Measurements from ENCODE around the gene DNAAF6.
"Not testable (repeated sequence)": the region's sequence is repeated elsewhere in the genome, so short reads cannot be mapped to it uniquely, and the experiment has no call there.

Gene DNAAF6

DNA sequence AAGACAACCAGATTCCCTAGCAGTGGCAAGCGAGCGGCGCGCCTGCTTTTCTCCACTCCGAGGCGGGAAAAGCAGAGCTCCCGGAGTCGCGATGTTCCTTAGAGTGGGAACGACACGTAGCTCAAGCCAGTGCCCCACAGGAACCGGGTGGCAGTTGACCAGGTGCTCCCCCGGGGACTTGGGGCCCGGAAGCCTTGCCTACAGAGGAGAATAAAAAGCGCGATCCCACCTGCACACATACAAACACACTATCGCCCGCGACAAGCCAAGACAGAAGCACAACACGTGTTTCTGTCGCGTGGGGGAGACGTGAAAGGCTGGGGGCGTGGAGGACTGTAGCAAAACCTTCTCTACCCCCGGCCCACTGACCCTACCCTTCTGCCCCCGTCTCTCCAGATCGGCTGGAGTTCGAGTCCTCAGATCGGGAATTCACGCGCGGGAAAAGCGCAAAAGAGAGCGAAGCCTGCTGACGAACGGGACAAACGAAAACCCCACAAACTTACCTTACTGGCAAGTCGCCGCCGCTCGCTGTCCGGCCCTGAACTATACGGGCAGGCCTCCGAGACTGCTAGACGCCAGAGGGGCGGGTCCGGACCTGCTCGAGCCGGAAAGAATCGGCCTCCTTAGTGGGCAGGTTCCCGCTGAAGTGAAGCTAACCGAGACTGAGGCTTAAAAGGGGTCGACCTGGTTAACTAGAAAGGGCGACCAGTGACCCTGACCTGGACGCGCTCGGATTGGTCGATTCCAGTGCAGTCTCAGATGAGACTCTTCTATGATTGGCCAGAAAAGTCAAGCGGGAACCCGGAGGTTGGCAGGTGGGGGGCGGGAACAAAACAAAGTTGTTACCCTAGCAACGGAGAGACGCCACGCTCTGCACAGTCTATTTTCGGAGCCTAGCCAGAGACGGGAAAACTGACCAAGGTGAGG is at the start of gene DNAAF6, which contains the start of gene NUP62CL:
TSS of gene DNAAF6 (plus strand) at position 842 of the 927 bp plus-strand sequence. CDS start 6,265 bp downstream, outside the sequence.
TSS of gene NUP62CL (minus strand) at position 664 of the 927 bp plus-strand sequence. CDS start 31,287 bp downstream, outside the sequence.
- peak; percentile 11 to 69 (median 44) for DNase-seq
- intact Hi-C loops (cut with DNase I): no loop called here

DNA sequence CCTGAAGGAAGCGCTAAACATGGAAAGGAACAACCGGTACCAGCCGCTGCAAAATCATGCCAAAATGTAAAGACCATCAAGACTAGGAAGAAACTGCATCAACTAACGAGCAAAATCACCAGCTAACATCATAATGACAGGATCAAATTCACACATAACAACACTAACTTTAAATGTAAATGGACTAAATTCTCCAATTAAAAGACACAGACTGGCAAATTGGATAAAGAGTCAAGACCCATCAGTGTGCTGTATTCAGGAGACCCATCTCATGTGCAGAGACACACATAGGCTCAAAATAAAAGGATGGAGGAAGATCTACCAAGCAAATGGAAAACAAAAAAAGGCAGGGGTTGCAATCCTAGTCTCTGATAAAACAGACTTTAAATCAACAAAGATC is 48.8 kb upstream of the DNAAF6 start:
- intact Hi-C loops (cut with DNase I); DNase-seq: not testable (repeated sequence)

DNA sequence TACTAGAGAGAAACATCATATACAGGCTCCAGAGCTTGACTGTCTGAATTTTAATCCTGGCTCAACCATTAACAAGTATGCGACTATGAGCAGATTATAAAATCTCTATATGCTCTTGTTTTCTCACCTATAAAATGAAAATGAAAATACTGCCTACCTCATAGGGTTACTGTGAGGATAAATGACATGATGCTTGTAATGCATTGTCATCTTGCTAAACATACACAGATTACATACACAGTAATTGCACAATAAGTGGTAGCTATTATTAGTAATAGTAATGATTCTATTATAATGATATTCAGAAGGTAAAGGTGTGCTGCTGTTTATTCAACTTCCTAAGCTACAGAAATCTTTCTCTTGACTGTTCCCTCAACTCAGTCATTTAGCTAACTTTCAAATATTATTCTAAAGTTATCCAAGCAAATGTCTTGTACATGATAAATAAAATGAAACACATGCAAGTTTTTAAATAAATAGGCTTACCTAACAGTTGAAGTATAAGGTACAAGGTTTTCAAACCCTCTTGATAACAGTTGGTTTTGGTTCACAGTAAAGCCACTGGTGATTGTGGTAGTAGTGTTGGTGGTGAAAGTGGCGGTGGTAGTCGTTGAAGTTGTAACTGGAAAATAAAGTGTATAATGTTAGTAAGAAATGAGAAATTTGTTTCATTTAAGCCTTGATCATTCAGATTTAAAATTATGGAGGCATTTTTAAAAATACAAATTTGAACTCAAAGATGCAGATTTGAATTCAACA is 39.1 kb upstream of the DNAAF6 start:
- intact Hi-C loops (cut with DNase I): no loop called here
- DNase-seq: no peak

DNA sequence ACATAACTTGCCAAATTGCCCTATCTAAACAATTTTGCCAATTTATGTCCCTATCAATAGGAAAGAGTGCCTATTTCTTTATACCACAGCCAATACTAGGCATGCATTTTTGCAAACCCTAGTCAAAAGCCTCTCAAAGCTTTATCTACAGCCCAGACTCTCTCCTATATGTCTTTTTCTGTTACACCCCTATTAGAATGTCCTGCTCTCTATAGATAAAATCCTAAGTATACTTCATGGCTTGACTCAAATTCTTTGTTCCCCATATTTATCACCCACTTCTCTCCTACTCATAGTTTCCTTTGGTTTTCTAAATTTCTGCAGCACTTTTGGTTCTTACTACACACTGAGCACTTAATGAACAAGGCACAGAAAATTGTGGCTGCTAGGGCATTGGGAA is 38.2 kb upstream of the DNAAF6 start:
- intact Hi-C loops (cut with DNase I): no loop called here
- no peak for DNase-seq

DNA sequence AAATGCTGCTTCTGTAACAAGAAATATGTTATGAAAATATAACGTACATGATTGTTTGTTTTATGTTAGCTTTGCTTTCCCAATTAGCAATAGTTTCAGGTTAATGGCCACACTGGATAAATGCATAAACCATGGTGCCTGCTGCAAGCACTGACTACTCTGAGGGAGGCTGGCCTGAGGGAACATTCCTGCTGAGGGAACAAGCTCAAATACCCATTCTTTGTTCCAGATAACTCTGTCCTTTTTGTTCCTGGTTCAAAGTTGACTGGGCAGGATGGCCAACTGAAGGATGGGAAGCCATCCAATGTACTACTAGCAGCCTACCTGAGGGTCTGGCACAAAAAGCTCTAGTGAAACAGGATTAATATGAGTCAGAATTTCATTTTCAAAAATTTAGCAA is 37.7 kb upstream of the DNAAF6 start:
- intact Hi-C loops (cut with DNase I): no loop called here
- no peak for DNase-seq

DNA sequence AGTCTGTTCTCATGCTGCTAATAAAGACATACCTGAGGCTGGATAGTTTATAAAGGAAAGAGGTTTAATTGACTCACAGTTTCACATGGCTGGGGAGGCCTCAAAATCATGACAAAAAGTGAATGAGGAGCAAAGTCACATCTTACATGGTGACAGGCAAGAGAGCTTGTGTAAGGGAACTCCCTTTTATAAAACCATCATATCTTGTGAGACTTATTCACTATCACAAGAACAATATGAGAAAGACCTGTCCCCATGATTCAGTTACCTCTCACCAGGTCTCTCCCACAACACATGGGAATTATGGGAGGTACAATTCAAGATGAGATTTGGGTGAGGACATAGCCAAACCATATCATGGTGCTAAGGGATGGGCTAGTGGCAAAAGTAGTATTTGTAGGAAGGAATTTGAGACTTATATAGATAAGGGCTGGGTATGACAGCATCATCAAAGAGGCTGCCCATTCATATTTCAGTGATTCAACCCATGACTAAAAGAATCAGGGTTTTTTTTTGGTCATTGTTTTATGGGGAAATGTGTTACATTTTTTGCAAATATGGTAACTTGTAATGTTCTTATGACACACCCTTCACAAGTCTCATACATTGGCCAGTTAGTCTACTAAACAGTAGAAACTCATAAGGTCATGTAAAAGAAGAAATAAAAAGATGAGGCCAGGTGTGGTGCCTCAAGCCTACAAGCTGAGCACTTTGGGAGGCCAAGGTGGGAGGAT is 34.9 kb upstream of the DNAAF6 start:
- DNase-seq: no peak
- intact Hi-C loops (cut with DNase I): no loop called here

DNA sequence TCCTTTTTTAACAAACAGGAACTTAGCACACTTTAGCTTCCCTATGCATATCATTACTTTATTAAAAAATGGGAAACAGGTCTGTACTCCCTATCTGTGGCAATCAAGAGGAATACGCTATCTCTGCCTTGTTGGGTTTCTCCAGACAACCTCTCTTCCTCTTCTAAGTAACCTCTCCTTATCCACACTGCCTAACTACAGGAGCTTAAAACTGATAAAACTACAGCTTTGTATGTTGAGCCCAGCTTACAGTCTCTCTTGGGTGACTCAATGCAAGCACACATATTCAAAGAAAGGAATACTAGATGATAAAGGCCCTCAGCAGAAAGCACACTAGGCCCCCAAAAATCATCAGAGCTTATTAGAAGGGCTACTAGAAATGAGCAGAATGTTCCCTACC is 9.1 kb upstream of the DNAAF6 start:
- intact Hi-C loops (cut with DNase I): no loop called here
- no peak for DNase-seq

DNA sequence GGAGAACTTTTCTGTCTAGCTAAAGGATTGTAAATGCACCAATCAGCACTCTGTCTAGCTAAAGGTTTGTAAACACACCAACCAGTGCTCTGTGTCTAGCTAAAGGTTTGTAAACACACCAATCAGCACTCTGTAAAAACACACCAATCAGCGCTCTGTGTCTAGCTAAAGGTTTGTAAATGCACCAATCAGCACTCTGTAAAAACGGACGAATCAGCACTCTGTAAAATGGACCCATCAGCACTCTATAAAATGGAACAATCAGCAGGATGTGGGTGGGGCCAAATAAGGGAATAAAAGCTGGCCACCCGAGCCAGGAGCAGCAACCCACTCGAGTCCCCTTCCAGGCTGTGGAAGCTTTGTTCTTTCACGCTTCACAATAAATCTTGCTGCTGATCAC is 8.3 kb upstream of the DNAAF6 start:
- not testable (repeated sequence) for DNase-seq

DNA sequence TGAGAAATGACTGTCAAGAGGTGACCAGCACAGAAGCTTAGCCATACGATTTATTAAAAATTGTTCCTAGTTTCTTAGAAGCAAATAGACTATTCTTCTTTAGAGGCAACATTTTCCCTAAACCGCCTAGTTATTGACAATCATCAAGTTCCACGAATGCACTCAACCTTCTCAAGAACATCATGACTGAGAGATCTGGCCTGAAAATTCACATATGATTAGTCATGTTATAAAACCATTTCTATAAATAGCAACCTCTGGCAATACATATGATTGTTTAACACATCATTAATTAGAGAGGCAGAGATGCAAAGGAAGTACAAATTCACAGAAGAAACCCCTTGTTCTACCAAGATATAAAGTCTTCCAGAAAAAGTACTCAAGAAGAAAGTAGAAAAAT is 6.9 kb upstream of the DNAAF6 start:
- DNase-seq: no peak
- intact Hi-C loops (cut with DNase I): no loop called here

More for the DNA sequence above, 8.3 kb upstream of the DNAAF6 start:
- intact Hi-C loops (cut with DNase I): not testable (repeated sequence)

DNA sequence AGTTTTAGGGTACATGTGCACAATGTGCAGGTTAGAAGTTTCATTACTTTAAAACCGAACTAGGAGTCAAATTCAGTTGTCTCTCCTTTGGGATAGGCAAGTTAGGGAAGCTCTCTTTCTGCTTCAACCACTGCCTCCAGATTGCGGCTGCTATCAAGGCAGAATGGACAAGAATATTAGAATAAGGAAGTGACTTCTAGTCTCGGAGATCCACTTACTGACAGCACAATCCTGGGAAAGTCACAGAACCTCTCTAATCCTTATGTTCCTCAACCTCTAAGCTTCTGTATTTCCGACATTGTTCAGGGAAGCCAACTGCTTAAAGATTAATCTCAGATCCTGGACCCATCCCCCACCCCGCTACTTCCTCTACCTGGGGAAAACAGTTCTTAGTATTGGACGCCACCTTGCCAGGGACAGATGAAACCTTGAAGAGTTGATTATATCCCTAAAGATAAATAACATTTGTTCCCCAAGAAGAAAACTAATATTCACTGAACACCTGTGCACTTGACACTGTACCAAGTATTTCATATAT is 2.3 kb upstream of the DNAAF6 start:
- intact Hi-C loops (cut with DNase I): no loop called here
- DNase-seq: peak in 1 of 42 donors; percentile 36

DNA sequence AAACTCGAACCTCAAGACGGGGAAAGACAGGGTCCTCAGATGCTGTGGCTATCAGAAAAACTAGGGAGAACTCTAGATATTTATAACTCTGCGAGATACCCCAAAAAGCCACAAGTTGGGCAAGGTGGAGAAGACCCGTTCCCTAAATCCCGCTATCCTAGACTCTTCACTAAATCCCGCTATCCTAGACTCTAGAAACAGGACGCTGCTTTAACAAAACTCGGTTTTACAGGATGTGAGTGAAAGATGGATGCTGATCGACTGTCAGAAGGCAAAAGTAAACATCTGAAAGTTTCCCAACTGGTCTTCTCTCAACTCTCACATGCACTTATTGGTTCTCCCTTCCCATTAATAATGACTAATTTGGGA is 270 bp downstream of the DNAAF6 start:
- intact Hi-C loops (cut with DNase I): no loop called here
- DNase-seq: no peak

DNA sequence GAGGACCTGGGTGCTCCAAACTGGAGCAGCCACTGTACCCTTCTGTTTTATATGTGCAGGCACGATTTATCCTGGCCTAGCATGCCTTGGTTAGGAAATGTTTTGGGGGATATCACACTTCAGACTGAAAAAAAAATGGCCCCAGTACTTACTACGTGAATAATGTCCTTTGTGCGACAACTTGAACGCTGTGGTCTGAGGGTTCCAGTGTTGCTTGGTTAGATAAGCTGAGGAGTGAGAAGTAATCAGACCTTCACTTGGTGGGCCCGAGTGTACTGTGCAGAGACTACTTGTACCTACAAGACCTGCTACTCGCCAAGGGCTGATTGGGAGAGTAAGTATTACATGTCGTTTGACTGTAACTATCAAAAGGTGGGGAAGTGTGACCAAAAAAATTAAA is 678 bp downstream of the DNAAF6 start:
- no peak for DNase-seq
- intact Hi-C loops (cut with DNase I): no loop called here

DNA sequence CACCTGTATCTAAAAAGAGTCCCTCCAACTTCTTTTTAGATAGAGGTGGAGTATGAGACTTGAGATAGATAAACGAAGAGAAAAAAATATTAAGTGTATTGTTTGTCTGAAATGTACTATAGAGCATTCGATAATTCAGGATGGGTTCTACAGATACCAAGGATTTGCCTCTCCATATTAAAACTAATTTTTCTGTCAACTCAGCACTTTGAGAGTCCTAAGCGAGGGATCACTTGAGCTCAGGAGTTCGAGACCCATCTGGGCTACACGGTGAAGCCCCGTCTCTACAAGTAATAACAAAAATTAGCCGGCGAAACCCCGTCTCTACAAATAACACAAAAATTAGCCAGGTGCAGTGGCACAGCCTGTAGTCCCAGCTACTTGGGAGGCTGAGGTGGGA is 1.5 kb downstream of the DNAAF6 start:
- DNase-seq: no peak
- intact Hi-C loops (cut with DNase I): no loop called here

DNA sequence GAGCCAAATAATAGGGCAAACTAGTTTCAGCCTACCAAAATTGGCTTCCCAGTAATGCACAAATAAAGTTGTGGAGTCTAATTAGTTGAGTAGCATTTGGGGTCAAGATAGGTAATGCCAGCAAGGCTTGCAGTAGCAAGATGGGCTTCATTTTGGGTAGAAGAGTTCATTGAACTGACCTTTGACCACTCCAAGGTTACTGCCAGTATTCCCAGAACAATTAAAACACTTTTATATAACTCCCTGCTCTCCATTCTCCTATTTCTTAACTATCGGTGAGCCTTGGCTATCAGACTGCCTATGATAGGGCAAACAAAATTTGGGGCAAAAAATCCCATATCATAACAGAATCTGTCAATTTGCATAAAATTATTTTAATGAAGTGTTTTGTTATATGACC is 7.1 kb downstream of the DNAAF6 start:
- no peak for DNase-seq
- intact Hi-C loops (cut with DNase I): no loop called here

DNA sequence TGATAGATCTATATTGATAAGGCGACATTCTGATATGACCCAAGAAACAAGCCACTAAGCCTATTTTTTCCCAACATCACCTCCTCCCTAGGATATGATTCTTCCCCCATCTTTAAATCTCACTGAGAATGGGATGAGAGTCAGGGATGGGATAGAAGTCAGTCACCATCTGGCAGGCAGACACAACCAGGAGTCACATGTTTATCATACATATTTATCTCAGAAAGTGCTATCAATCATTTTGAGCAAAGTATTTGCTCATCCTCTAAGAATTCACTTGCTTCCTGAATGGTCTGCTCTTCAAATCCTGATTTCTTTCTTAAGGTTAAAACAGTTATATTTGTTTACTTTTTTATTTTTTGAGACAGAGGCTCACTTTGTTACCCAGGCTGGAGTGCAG is 20.3 kb downstream of the DNAAF6 start:
- no peak for DNase-seq
- intact Hi-C loops (cut with DNase I): no loop called here

DNA sequence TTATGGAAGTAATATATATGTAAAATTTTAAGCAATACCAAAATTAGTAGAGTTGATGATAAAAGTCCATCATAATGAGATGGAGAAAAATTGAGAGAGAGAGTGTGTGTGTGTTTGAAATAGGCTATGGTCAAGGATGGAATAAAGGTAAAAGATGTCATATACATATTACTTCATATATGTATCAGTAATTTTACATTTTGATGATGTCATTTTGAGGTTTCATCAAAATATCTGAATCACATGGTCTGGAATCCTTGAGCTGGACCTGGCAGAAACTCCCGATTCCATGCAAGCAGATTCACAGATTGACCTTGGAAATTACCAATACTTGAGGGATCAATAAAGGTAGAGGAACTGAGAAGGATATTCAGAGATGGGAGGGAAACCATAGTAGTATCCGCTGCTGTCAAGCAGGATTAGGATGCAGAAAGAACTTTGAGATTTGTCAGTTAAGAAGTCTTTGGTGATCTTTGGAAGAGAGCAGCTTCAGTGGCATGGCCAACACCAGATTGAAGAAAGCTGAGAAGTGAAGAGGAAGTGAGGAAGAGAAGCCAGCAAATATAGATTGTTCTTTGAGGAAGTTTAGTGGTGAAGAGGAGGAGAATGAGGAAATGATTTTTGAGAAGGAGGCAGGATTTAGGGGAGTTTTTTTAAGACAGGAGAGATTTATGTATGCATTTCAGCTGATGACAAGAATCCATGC is 21.5 kb downstream of the DNAAF6 start:
- no peak for DNase-seq
- intact Hi-C loops (cut with DNase I): no loop called here

DNA sequence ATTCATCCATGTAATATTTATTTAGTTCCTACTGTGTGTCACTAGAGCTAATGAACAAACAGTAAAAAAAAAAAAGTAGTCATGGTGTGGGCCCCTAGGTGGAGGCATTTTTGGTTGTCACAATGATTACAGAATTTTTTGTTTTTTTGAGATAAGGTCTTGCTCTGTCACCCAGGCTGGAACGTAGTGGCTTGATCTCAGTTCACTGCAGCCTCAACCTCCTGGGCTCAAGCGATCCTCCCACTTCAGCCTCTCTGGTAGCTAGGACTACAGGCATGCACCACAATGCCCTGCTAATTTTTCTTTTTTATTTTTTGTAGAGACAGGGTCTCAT is 22.0 kb downstream of the DNAAF6 start:
- intact Hi-C loops (cut with DNase I): no loop called here
- DNase-seq: no peak

DNA sequence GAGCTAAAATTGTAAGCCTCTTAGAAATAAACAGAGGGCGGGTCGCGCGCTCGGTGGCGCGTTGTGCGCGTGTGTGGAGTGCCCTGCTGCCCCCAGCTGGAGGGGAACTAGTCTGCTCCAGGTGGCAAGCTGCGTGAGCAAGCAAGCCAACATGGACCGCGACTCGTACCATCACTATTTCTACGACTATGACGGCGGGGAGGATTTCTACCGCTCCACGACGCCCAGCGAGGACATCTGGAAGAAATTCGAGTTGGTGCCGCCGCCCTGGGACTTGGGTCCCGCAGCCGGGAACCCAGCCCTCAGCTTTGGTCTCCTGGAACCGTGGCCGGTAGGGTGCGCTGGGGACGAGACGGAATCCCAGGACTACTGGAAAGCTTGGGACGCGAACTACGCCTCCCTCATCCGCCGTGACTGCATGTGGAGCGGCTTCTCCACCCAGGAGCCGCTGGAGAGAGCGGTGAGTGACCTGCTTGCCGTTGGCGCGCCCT is 66.1 kb downstream of the DNAAF6 start:
- peak in 1 of 42 donors; percentile 0 for DNase-seq
- intact Hi-C loops (cut with DNase I): no loop called here

DNA sequence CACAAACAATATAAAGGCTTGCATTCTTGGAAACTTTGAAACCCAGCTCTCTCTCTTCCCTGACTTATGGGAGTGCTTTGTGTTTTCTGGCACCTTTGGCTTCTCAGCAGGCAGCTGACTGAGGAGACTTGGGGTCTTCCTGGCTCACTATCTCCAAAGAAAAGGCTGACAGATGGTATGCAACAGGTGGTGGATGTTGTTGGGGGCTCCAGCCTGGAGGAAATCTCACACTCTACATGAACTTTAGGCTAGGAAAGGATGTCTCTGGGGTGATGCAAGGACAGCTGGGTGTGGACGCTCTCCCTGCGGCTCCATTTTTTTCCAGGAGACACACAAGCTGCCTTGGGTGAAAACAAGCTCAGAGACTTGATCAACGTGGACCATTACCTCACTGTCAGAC is 67.4 kb downstream of the DNAAF6 start:
- intact Hi-C loops (cut with DNase I): no loop called here
- DNase-seq: no peak

Data from head of caudate nucleus (tissue), 42 donors.